ENCODE results near the gene TADA2A. TPM values are rescaled to one million over a fixed set of nuclear protein-coding genes. Genes with fewer than 3 reads are reported as not detected.
"Not testable (repeated sequence)": the region's sequence is repeated elsewhere in the genome, so short reads cannot be mapped to it uniquely, and the experiment has no call there.

TADA2A gene
- total RNA-seq, 2 donors from 2014 or later = 6.8 to 15.7 TPM

GRCh38 chr17:37391146-37391545 lies 15.5 kb upstream of the TADA2A start:
- Histone ChIP-seq H3K9me3 (no peaks in the 10 kb centered on the region), H3K4me3 (no peak overlapping the region), H3K4me1 (peaks cover 0 to 19% of the 10 kb centered on the region in 2 donors), H3K36me3 (no peaks in the 10 kb centered on the region), H3K27ac (no peak overlapping the region), H3K27me3 (no peaks in the 10 kb centered on the region)
- TF ChIP-seq CTCF (IDR thresholded peaks at IDR 0.05) = no peak
- DNase-seq (ENCODE audit: low spot score) = no peak

- Histone ChIP-seq H3K36me3 (no peaks in the 10 kb centered on the region), H3K9me3 (no peaks in the 10 kb centered on the region), H3K4me1 (peaks cover 0 to 19% of the 10 kb centered on the region in 2 donors), H3K4me3 (no peak overlapping the region), H3K27ac (no peak overlapping the region), H3K27me3 (no peaks in the 10 kb centered on the region)
- TF ChIP-seq CTCF (IDR thresholded peaks at IDR 0.05) = no peak
- DNase-seq (ENCODE audit: low spot score) = no peak
Measured at GRCh38 chr17:37392024-37392590, 14.6 kb upstream of the TADA2A start.

GRCh38 chr17:37393352-37393751 lies 13.3 kb upstream of the TADA2A start:
- Histone ChIP-seq H3K27me3 (no peaks in the 10 kb centered on the region), H3K9me3 (no peaks in the 10 kb centered on the region), H3K27ac (no peak overlapping the region), H3K4me3 (no peak overlapping the region), H3K4me1 (peaks cover 0 to 19% of the 10 kb centered on the region in 2 donors), H3K36me3 (no peaks in the 10 kb centered on the region)
- DNase-seq (ENCODE audit: low spot score) = no peak
- TF ChIP-seq CTCF (IDR thresholded peaks at IDR 0.05) = no peak

- no peak overlapping the region for H3K27ac ChIP-seq
- no peaks in the 10 kb centered on the region for H3K9me3 ChIP-seq
- TF ChIP-seq CTCF (IDR thresholded peaks at IDR 0.05) = no peak
- no peak for DNase-seq (ENCODE audit: low spot score)
- H3K36me3 ChIP-seq = no peaks in the 10 kb centered on the region
- no peaks in the 10 kb centered on the region for H3K4me1 ChIP-seq
- no peaks in the 10 kb centered on the region for H3K27me3 ChIP-seq
- no peak overlapping the region for H3K4me3 ChIP-seq
Measured at GRCh38 chr17:37399265-37399803, 7.4 kb upstream of the TADA2A start.

- H3K27me3 ChIP-seq = no peaks in the 10 kb centered on the region
- H3K4me1 ChIP-seq = peaks cover 0 to 8% of the 10 kb centered on the region in 2 donors
- no peak overlapping the region for H3K27ac ChIP-seq
- no peaks in the 10 kb centered on the region for H3K9me3 ChIP-seq
- no peak for TF ChIP-seq CTCF (IDR thresholded peaks at IDR 0.05)
- no peak overlapping the region for H3K4me3 ChIP-seq
- no peaks in the 10 kb centered on the region for H3K36me3 ChIP-seq
- DNase-seq (ENCODE audit: low spot score) = no peak
Measured at GRCh38 chr17:37400505-37400904, 6.2 kb upstream of the TADA2A start.

GRCh38 chr17:37405522-37405921 lies 1.2 kb upstream of the TADA2A start:
- H3K27me3 ChIP-seq; H3K9me3 ChIP-seq; H3K36me3 ChIP-seq; DNase-seq (ENCODE audit: low spot score): not testable (repeated sequence)
- H3K4me3 ChIP-seq = peak overlapping the region; percentile 75 to 78
- peak overlapping the region in 1 of 2 donors; percentile 89 for H3K27ac ChIP-seq
- peaks cover 0 to 19% of the 10 kb centered on the region in 2 donors for H3K4me1 ChIP-seq

Measured in right atrium auricular region (tissue), 2 donors.